WTC11 (cell line): ENCODE data around the gene AKAP1. TPM values are rescaled to one million over a fixed set of nuclear protein-coding genes. Genes with fewer than 3 reads are reported as not detected.

Experiments
- ATAC-seq: fragments of 200-7000 bp; cut with Tn5 transposase; 2 replicates; pipeline ENCODE4 v1.10.0; 2021; ENCODE audit warnings: mild to moderate bottlenecking, moderate library complexity
- CTCF ChIA-PET: fragments of 300-600 bp; sonication (Branson Sonifier 250); formaldehyde crosslinking; loops from one replicate; lab custom pipeline; 2021; ENCODE audit warnings: antibody characterized with exemption; lab: Charles Lee
- POLR2A ChIA-PET: fragments of 350-600 bp; sonication (Branson Sonifier 250); formaldehyde crosslinking; loops from one replicate; lab custom pipeline; 2021; ENCODE audit warnings: antibody characterized with exemption; lab: Charles Lee
- DNase-seq: peaks from one replicate; pipeline ENCODE4 v3.0.0; 2021; ENCODE audit warnings: low spot score
- H3K27ac Mint-ChIP-seq: 2 replicates; pipeline ENCODE4 v1.8.0; 2021; ENCODE audit warnings: mixed read lengths
- H3K27me3 Mint-ChIP-seq: 2 replicates; pipeline ENCODE4 v1.8.0; 2021; ENCODE audit warnings: low read depth, mild to moderate bottlenecking, moderate library complexity, mixed read lengths
- H3K36me3 Mint-ChIP-seq: 2 replicates; pipeline ENCODE4 v1.8.0; 2021; ENCODE audit warnings: mixed read lengths
- H3K4me1 Mint-ChIP-seq: 2 replicates; pipeline ENCODE4 v1.8.0; 2022; ENCODE audit warnings: mixed read lengths
- H3K4me3 Mint-ChIP-seq: 2 replicates; pipeline ENCODE4 v1.8.0; 2021; ENCODE audit warnings: mild to moderate bottlenecking, moderate library complexity, mixed read lengths
- H3K9me3 Mint-ChIP-seq: 2 replicates; pipeline ENCODE4 v1.8.0; 2021; ENCODE audit warnings: mixed read lengths
- GRHL2 ChIP-seq: fragments of 250-450 bp; sonication (Bioruptor Pico); IDR thresholded peaks from 2 replicates; pipeline ENCODE4 v1.8.0; 2022; ENCODE audit warnings: mild to moderate bottlenecking, moderate library complexity; ENCODE audit not compliant: insufficient replicate concordance, severe bottlenecking
- HMGA2 ChIP-seq: fragments of 250-450 bp; sonication (Bioruptor Pico); IDR thresholded peaks from 2 replicates; pipeline ENCODE4 v1.4.0; 2021; ENCODE audit warnings: mild to moderate bottlenecking, moderate library complexity
- IRF2 ChIP-seq: sonication (generic); formaldehyde crosslinking; IDR thresholded peaks from 2 replicates; pipeline ENCODE4 v1.8.0; 2022; ENCODE audit warnings: low read depth, missing genetic modification reagents, borderline replicate concordance
- MYBL2 ChIP-seq: sonication (generic); formaldehyde crosslinking; IDR thresholded peaks from 2 replicates; pipeline ENCODE4 v1.8.1; 2023; ENCODE audit warnings: mild to moderate bottlenecking, moderate library complexity, missing genetic modification reagents
- NFYB ChIP-seq: sonication (generic); formaldehyde crosslinking; conservative IDR thresholded peaks from 2 replicates; pipeline ENCODE4 v1.8.0; 2022; ENCODE audit warnings: low read depth, missing genetic modification reagents
- NR2C2 ChIP-seq: sonication (generic); formaldehyde crosslinking; IDR thresholded peaks from 2 replicates; pipeline ENCODE4 v1.8.0; 2022; ENCODE audit warnings: mild to moderate bottlenecking, missing genetic modification reagents
- OVOL2 ChIP-seq: fragments of 250-450 bp; sonication (Bioruptor Pico); IDR thresholded peaks from 2 replicates; pipeline ENCODE4 v1.9.0; 2021; ENCODE audit warnings: mild to moderate bottlenecking, borderline replicate concordance
- RORB ChIP-seq: fragments of 250-450 bp; sonication (Bioruptor Pico); IDR thresholded peaks from 2 replicates; pipeline ENCODE4 v1.9.0; 2021; ENCODE audit warnings: mild to moderate bottlenecking
- SOX15 ChIP-seq: fragments of 250-450 bp; sonication (Bioruptor Pico); IDR thresholded peaks from 2 replicates; pipeline ENCODE4 v1.9.0; 2021; ENCODE audit warnings: mild to moderate bottlenecking
- TCF7 ChIP-seq: sonication (generic); formaldehyde crosslinking; IDR thresholded peaks from 2 replicates; pipeline ENCODE4 v1.8.0; 2022; ENCODE audit warnings: mild to moderate bottlenecking, low read depth, missing genetic modification reagents, moderate library complexity
- TEAD4 ChIP-seq: sonication (generic); formaldehyde crosslinking; IDR thresholded peaks from 2 replicates; pipeline ENCODE4 v1.8.0; 2022; ENCODE audit warnings: mild to moderate bottlenecking, missing genetic modification reagents
- ZNF138 ChIP-seq: sonication (generic); formaldehyde crosslinking; conservative IDR thresholded peaks from 2 replicates; pipeline ENCODE4 v1.8.1; 2022; ENCODE audit warnings: mild to moderate bottlenecking, moderate library complexity, missing genetic modification reagents
- ZNF219 ChIP-seq: sonication (generic); formaldehyde crosslinking; IDR thresholded peaks from 2 replicates; pipeline ENCODE4 v1.8.0; 2023; ENCODE audit warnings: missing genetic modification reagents, mild to moderate bottlenecking, borderline replicate concordance
- ZNF416 ChIP-seq: fragments of 250-450 bp; sonication (Bioruptor Pico); IDR thresholded peaks from 2 replicates; pipeline ENCODE4 v1.9.0; 2021; ENCODE audit warnings: mild to moderate bottlenecking, inconsistent platforms
- ZNF423 ChIP-seq: fragments of 250-450 bp; sonication (Bioruptor Pico); IDR thresholded peaks from 2 replicates; pipeline ENCODE4 v2.1.2; 2022; ENCODE audit warnings: mild to moderate bottlenecking, moderate library complexity
- total RNA-seq: library from RNA; stranded (reverse); gene quantifications from 3 replicates; pipeline ENCODE4 v1.2.3, GENCODE V29; 2021
- TF ChIP-seq, protein P1 (sequence below): sonication (generic); formaldehyde crosslinking; IDR thresholded peaks from 2 replicates; pipeline ENCODE4 v1.8.1; 2023; ENCODE audit warnings: mild to moderate bottlenecking, missing genetic modification reagents, borderline replicate concordance
- TF ChIP-seq, protein P2 (sequence below): sonication (generic); formaldehyde crosslinking; IDR thresholded peaks from 2 replicates; pipeline ENCODE4 v1.8.0; 2023; ENCODE audit warnings: missing genetic modification reagents
- TF ChIP-seq, protein P3 (sequence below): fragments of 200-600 bp; IDR thresholded peaks from 2 replicates; pipeline ENCODE4 v1.8.0; 2022; ENCODE audit warnings: antibody characterized with exemption
- TF ChIP-seq, protein P4 (sequence below): fragments of 250-450 bp; sonication (Bioruptor Pico); IDR thresholded peaks from 2 replicates; pipeline ENCODE4 v1.9.0; 2021; ENCODE audit warnings: moderate library complexity, mild to moderate bottlenecking, inconsistent platforms, borderline replicate concordance
- TF ChIP-seq, protein P5 (sequence below): sonication (generic); formaldehyde crosslinking; conservative IDR thresholded peaks from 2 replicates; pipeline ENCODE4 v1.8.1; 2022; ENCODE audit warnings: mild to moderate bottlenecking, missing genetic modification reagents

Gene AKAP1
- total RNA-seq, 1 experiment from 2014 or later, result 74.5 TPM

DNA sequence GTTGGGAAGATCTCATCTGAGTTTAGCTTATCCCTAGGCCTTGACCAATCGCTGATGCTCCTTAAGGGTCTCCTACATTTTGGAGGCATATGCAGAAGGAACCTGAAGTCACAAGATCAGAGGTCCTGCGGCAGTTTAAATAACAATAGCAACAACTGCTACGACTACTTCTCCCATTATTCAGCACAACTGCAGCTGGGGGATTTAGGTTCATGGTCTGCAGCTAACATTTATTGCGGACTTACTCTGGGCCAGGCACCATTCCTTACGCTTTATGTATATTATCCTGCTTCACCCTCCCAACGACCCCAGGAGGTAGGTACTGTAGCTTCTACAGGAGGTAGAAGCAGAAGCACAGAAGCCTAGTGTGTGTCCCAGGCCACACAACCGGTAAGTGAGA is 59.5 kb downstream of the AKAP1 start:
- no peak for DNase-seq
- CTCF ChIA-PET, result interaction anchor here (0.7 to 2.5 kb wide), 5 partner anchors 9 to 682 kb away, joined by 3 to 10 read pairs (median 4); no protein-coding TSS in a partner anchor
- TF ChIP-seq OVOL2 (CRISPR knock-in tag) (no peak), ZNF138 (CRISPR knock-in tag) (no peak), SOX15 (CRISPR knock-in tag) (no peak), NFYB (CRISPR knock-in tag) (no peak), ZNF416 (CRISPR knock-in tag) (no peak), TCF7 (CRISPR knock-in tag) (no peak), ZNF219 (CRISPR knock-in tag) (no peak), HMGA2 (CRISPR knock-in tag) (no peak), GRHL2 (CRISPR knock-in tag) (no peak), TEAD4 (CRISPR knock-in tag) (no peak), ZNF423 (CRISPR knock-in tag) (no peak), MYBL2 (CRISPR knock-in tag) (no peak), RORB (CRISPR knock-in tag) (no peak), NR2C2 (CRISPR knock-in tag) (no peak), IRF2 (CRISPR knock-in tag) (no peak)
- TF ChIP-seq, protein P1, sequence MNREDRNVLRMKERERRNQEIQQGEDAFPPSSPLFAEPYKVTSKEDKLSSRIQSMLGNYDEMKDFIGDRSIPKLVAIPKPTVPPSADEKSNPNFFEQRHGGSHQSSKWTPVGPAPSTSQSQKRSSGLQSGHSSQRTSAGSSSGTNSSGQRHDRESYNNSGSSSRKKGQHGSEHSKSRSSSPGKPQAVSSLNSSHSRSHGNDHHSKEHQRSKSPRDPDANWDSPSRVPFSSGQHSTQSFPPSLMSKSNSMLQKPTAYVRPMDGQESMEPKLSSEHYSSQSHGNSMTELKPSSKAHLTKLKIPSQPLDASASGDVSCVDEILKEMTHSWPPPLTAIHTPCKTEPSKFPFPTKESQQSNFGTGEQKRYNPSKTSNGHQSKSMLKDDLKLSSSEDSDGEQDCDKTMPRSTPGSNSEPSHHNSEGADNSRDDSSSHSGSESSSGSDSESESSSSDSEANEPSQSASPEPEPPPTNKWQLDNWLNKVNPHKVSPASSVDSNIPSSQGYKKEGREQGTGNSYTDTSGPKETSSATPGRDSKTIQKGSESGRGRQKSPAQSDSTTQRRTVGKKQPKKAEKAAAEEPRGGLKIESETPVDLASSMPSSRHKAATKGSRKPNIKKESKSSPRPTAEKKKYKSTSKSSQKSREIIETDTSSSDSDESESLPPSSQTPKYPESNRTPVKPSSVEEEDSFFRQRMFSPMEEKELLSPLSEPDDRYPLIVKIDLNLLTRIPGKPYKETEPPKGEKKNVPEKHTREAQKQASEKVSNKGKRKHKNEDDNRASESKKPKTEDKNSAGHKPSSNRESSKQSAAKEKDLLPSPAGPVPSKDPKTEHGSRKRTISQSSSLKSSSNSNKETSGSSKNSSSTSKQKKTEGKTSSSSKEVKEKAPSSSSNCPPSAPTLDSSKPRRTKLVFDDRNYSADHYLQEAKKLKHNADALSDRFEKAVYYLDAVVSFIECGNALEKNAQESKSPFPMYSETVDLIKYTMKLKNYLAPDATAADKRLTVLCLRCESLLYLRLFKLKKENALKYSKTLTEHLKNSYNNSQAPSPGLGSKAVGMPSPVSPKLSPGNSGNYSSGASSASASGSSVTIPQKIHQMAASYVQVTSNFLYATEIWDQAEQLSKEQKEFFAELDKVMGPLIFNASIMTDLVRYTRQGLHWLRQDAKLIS, result no peak
- TF ChIP-seq, protein P2, sequence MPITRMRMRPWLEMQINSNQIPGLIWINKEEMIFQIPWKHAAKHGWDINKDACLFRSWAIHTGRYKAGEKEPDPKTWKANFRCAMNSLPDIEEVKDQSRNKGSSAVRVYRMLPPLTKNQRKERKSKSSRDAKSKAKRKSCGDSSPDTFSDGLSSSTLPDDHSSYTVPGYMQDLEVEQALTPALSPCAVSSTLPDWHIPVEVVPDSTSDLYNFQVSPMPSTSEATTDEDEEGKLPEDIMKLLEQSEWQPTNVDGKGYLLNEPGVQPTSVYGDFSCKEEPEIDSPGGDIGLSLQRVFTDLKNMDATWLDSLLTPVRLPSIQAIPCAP (CRISPR knock-in tag), result no peak
- TF ChIP-seq, protein P3, sequence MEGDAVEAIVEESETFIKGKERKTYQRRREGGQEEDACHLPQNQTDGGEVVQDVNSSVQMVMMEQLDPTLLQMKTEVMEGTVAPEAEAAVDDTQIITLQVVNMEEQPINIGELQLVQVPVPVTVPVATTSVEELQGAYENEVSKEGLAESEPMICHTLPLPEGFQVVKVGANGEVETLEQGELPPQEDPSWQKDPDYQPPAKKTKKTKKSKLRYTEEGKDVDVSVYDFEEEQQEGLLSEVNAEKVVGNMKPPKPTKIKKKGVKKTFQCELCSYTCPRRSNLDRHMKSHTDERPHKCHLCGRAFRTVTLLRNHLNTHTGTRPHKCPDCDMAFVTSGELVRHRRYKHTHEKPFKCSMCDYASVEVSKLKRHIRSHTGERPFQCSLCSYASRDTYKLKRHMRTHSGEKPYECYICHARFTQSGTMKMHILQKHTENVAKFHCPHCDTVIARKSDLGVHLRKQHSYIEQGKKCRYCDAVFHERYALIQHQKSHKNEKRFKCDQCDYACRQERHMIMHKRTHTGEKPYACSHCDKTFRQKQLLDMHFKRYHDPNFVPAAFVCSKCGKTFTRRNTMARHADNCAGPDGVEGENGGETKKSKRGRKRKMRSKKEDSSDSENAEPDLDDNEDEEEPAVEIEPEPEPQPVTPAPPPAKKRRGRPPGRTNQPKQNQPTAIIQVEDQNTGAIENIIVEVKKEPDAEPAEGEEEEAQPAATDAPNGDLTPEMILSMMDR, result no peak
- TF ChIP-seq, protein P4, sequence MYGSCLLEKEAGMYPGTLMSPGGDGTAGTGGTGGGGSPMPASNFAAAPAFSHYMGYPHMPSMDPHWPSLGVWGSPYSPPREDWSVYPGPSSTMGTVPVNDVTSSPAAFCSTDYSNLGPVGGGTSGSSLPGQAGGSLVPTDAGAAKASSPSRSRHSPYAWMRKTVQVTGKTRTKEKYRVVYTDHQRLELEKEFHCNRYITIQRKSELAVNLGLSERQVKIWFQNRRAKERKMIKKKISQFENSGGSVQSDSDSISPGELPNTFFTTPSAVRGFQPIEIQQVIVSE (CRISPR knock-in tag), result no peak
- TF ChIP-seq, protein P5, sequence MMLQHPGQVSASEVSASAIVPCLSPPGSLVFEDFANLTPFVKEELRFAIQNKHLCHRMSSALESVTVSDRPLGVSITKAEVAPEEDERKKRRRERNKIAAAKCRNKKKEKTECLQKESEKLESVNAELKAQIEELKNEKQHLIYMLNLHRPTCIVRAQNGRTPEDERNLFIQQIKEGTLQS (CRISPR knock-in tag), result no peak
- TF ChIP-seq, all 79 proteins: peak for 0
- POLR2A ChIA-PET, result no interaction called here
- ATAC-seq, result no peak; the same call in 1 of the 2 replicates
- H3K9me3 Mint-ChIP-seq, result peaks cover 15% of the 10 kb centered on the region
- H3K4me3 Mint-ChIP-seq, result no peak overlapping the region
- peaks cover 6% of the 10 kb centered on the region; the same call in 1 of the 2 replicates for H3K27me3 Mint-ChIP-seq
- H3K36me3 Mint-ChIP-seq, result peaks cover 7% of the 10 kb centered on the region
- H3K4me1 Mint-ChIP-seq, result peaks cover 15% of the 10 kb centered on the region
- H3K27ac Mint-ChIP-seq, result no peak overlapping the region
